ENCODE measurements around the gene IPO9.

GRCh38 chr1:201876148-201876818 is 47.3 kb downstream of the IPO9 start:
- TF ChIP-seq, protein P1, sequence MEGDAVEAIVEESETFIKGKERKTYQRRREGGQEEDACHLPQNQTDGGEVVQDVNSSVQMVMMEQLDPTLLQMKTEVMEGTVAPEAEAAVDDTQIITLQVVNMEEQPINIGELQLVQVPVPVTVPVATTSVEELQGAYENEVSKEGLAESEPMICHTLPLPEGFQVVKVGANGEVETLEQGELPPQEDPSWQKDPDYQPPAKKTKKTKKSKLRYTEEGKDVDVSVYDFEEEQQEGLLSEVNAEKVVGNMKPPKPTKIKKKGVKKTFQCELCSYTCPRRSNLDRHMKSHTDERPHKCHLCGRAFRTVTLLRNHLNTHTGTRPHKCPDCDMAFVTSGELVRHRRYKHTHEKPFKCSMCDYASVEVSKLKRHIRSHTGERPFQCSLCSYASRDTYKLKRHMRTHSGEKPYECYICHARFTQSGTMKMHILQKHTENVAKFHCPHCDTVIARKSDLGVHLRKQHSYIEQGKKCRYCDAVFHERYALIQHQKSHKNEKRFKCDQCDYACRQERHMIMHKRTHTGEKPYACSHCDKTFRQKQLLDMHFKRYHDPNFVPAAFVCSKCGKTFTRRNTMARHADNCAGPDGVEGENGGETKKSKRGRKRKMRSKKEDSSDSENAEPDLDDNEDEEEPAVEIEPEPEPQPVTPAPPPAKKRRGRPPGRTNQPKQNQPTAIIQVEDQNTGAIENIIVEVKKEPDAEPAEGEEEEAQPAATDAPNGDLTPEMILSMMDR (IDR thresholded peaks at IDR 0.05; ENCODE audit: low read depth, low read length): peak; percentile 25
- TF ChIP-seq MYC (IDR thresholded peaks at IDR 0.05; ENCODE audit: low read depth, low read length) (no peak), POLR2A (IDR thresholded peaks at IDR 0.05; ENCODE audit: extremely low read depth, insufficient read length) (no peak)
- TF ChIP-seq, protein P2, sequence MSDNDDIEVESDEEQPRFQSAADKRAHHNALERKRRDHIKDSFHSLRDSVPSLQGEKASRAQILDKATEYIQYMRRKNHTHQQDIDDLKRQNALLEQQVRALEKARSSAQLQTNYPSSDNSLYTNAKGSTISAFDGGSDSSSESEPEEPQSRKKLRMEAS (IDR thresholded peaks at IDR 0.05; ENCODE audit: low read depth, low read length): no peak
